Spleen (tissue), 7 donors: Measurements from ENCODE around the gene OR10AD1.

ENCODE experiments used
- CTCF ChIP-seq, 11 experiments: fragments of 200-600 bp in 7 of 11; fragments of 450-650 bp in 4 of 11; sonication (generic) in 4 of 11; IDR thresholded peaks in 8 of 11; conservative IDR thresholded peaks in 3 of 11; 1 replicate in 7 of 11; 2 replicates in 4 of 11; pipeline versions ENCODE4 v1.4.0 to v1.8.0; 2016 to 2021; ENCODE audit warnings: antibody characterized with exemption in 11 of 11, inconsistent platforms in 4 of 11, mild to moderate bottlenecking in 1 of 11
- POLR2A ChIP-seq, 3 donors: fragments of 450-650 bp; IDR thresholded peaks; one replicate each; pipeline ENCODE4 v1.5.1; 2017; ENCODE audit warnings: antibody characterized with exemption in 3 of 3, mild to moderate bottlenecking in 1 of 3
- POLR2AphosphoS5 ChIP-seq, 3 donors: sonication (generic); formaldehyde crosslinking; IDR thresholded peaks; one replicate each; pipeline ENCODE4 v1.5.1; 2017; ENCODE audit warnings: antibody characterized with exemption in 3 of 3
- donor health status: DM: no; HTN: no; CAD: no; lungs with moderate emphysema.
- donor health status: DM: no; HTN: no; CAD: no.
- donor health status: DM: no; HTN: no; CAD: no.

GRCh38 chr12:48180424-48180823, 22.7 kb downstream of the OR10AD1 start:
- TF ChIP-seq CTCF (IDR thresholded peaks at IDR 0.05 in 8 of 11, conservative IDR thresholded peaks at IDR 0.05 in 3 of 11) = no peak
- no peak for TF ChIP-seq POLR2A (IDR thresholded peaks at IDR 0.05)
- TF ChIP-seq POLR2AphosphoS5 (IDR thresholded peaks at IDR 0.05) = no peak
